HEK293 (cell line): ENCODE measurements around the gene RYR2.

Source experiments
- CTCF ChIP-seq: fragments of 450-650 bp; formaldehyde crosslinking; IDR thresholded peaks from 2 replicates; pipeline ENCODE4 v1.5.1; 2016; ENCODE audit warnings: missing biosample characterization, missing genetic modification characterization
- REST ChIP-seq: fragments of 450-650 bp; formaldehyde crosslinking; IDR thresholded peaks from 2 replicates; pipeline ENCODE4 v1.5.1; 2016; ENCODE audit warnings: missing biosample characterization, missing genetic modification characterization
- ZNF18 ChIP-seq: fragments of 450-650 bp; formaldehyde crosslinking; IDR thresholded peaks from 2 replicates; pipeline ENCODE4 v1.5.1; 2016; ENCODE audit warnings: missing biosample characterization, missing genetic modification characterization
- ZNF426 ChIP-seq: fragments of 450-650 bp; formaldehyde crosslinking; IDR thresholded peaks from 2 replicates; pipeline ENCODE4 v1.5.1; 2017; ENCODE audit warnings: missing biosample characterization, missing genetic modification characterization, mild to moderate bottlenecking, inconsistent platforms, moderate library complexity
- ZNF658 ChIP-seq: fragments of 450-650 bp; formaldehyde crosslinking; IDR thresholded peaks from 2 replicates; pipeline ENCODE4; 2016; ENCODE audit warnings: missing biosample characterization, missing genetic modification characterization

GRCh38 chr1:237583270-237583669 is 541.3 kb downstream of the RYR2 start:
- no peak for TF ChIP-seq CTCF (tag by site-specific recombination)
- no peak for TF ChIP-seq ZNF18 (tag by site-specific recombination)
- no peak for TF ChIP-seq ZNF426 (tag by site-specific recombination)
- TF ChIP-seq REST (tag by site-specific recombination) = no peak
- TF ChIP-seq ZNF658 (tag by site-specific recombination) = no peak
